ENCODE results near the gene GAPDHS. TPM values are rescaled to one million over a fixed set of nuclear protein-coding genes. Genes with fewer than 3 reads are reported as not detected.

GAPDHS gene
- total RNA-seq, 6 experiments from 2014 or later: not detected

GRCh38 chr19:35569281-35569781 lies 36.1 kb downstream of the GAPDHS start:
- no peaks in the 10 kb centered on the region for H3K9me3 ChIP-seq
- H3K27ac ChIP-seq: no peak overlapping the region
- ATAC-seq: peak in 1 of 4 donors; percentile 29
- 53% methylated on average over 4 of the region's 5 CpGs for WGBS (ENCODE audit: insufficient coverage, low coverage, low lambda C conversion rate, missing lambda C conversion rate)
- no peak overlapping the region for H3K4me3 ChIP-seq
- no peak for DNase-seq
- H3K4me1 ChIP-seq: no peaks in the 10 kb centered on the region
- H3K36me3 ChIP-seq: no peaks in the 10 kb centered on the region
- TF ChIP-seq CTCF (IDR thresholded peaks at IDR 0.05) (no peak), POLR2A (IDR thresholded peaks at IDR 0.05) (no peak)
- H3K27me3 ChIP-seq: no peaks in the 10 kb centered on the region
- intact Hi-C loops (cut with DNase I): no loop called here

GRCh38 chr19:35571406-35571965 lies 38.2 kb downstream of the GAPDHS start:
- no peak for ATAC-seq
- Histone ChIP-seq H3K36me3 (no peaks in the 10 kb centered on the region), H3K9me3 (peaks cover 0 to 4% (median 1%) of the 10 kb centered on the region in 4 donors), H3K27me3 (no peaks in the 10 kb centered on the region), H3K4me1 (no peaks in the 10 kb centered on the region), H3K27ac (no peak overlapping the region), H3K4me3 (no peak overlapping the region)
- WGBS (ENCODE audit: insufficient coverage, low coverage, low lambda C conversion rate, missing lambda C conversion rate): 80% methylated on average over 1 of the region's 1 CpG
- intact Hi-C loops (cut with DNase I): no loop called here
- TF ChIP-seq POLR2A (IDR thresholded peaks at IDR 0.05): no peak
- TF ChIP-seq CTCF (IDR thresholded peaks at IDR 0.05): no peak
- DNase-seq: no peak

- WGBS (ENCODE audit: insufficient coverage, low coverage, low lambda C conversion rate, missing lambda C conversion rate): 50% methylated on average over 1 of the region's 1 CpG
- Histone ChIP-seq H3K4me3 (no peak overlapping the region), H3K27ac (no peak overlapping the region), H3K27me3 (no peaks in the 10 kb centered on the region), H3K9me3 (peaks cover 0 to 4% (median 1%) of the 10 kb centered on the region in 4 donors), H3K4me1 (no peaks in the 10 kb centered on the region), H3K36me3 (no peaks in the 10 kb centered on the region)
- TF ChIP-seq CTCF (IDR thresholded peaks at IDR 0.05) (no peak), POLR2A (IDR thresholded peaks at IDR 0.05) (no peak)
- ATAC-seq (no peak), DNase-seq (no peak)
- intact Hi-C loops (cut with DNase I): no loop called here
Observed at GRCh38 chr19:35577918-35578317, 44.7 kb downstream of the GAPDHS start.

GRCh38 chr19:35578707-35579106 lies 45.5 kb downstream of the GAPDHS start:
- TF ChIP-seq POLR2A (IDR thresholded peaks at IDR 0.05) (no peak), CTCF (IDR thresholded peaks at IDR 0.05) (no peak)
- WGBS (ENCODE audit: insufficient coverage, low coverage, low lambda C conversion rate, missing lambda C conversion rate): 68% methylated on average over 7 of the region's 7 CpGs
- Histone ChIP-seq H3K27ac (no peak overlapping the region), H3K4me3 (no peak overlapping the region), H3K27me3 (no peaks in the 10 kb centered on the region), H3K4me1 (no peaks in the 10 kb centered on the region), H3K36me3 (no peaks in the 10 kb centered on the region), H3K9me3 (peaks cover 0 to 4% (median 1%) of the 10 kb centered on the region in 4 donors)
- ATAC-seq (no peak), DNase-seq (no peak)
- intact Hi-C loops (cut with DNase I): no loop called here

All from right lobe of liver (tissue), 6 donors.